ENCODE data around the gene NDRG2.

- TF ChIP-seq CTCF (IDR thresholded peaks at IDR 0.05; ENCODE audit: insufficient read depth, low read length): no peak
- TF ChIP-seq POLR2AphosphoS5 (IDR thresholded peaks at IDR 0.05; ENCODE audit: low read depth): no peak
- no peak for TF ChIP-seq REST (IDR thresholded peaks at IDR 0.05; ENCODE audit: insufficient replicate concordance, low read depth)
Observed at GRCh38 chr14:21049271-21049673, 24.4 kb upstream of the NDRG2 start.

Data from HL-60 (cell line).